SK-N-SH treated with all-trans-retinoic acid at 6 μM for 48 hours (cell line): ENCODE data around the gene TNFSF13.

Experiments
- ATAC-seq: fragments of 200-7000 bp; cut with Tn5 transposase; 3 replicates; pipeline ENCODE4 v1.9.1; 2020; ENCODE audit warnings: mild to moderate bottlenecking, moderate library complexity
- BACH2 ChIP-seq: fragments of 250-450 bp; sonication (Bioruptor Pico); IDR thresholded peaks from 2 replicates; pipeline ENCODE4 v1.9.0; 2021; ENCODE audit warnings: mild to moderate bottlenecking, borderline replicate concordance
- CSDC2 ChIP-seq: fragments of 250-450 bp; sonication (Bioruptor Pico); IDR thresholded peaks from 2 replicates; pipeline ENCODE4 v1.5.0; 2020; ENCODE audit warnings: mild to moderate bottlenecking, moderate library complexity
- GLIS3 ChIP-seq: fragments of 250-450 bp; sonication (Bioruptor Pico); IDR thresholded peaks from 2 replicates; pipeline ENCODE4 v1.5.0; 2020; ENCODE audit warnings: mild to moderate bottlenecking, moderate library complexity
- ISL1 ChIP-seq: fragments of 250-450 bp; sonication (Bioruptor Pico); IDR thresholded peaks from 2 replicates; pipeline ENCODE4 v2.1.2; 2022; ENCODE audit warnings: mild to moderate bottlenecking, moderate library complexity
- PPARA ChIP-seq: fragments of 250-450 bp; sonication (Bioruptor Pico); IDR thresholded peaks from 2 replicates; pipeline ENCODE4 v1.5.0; 2020; ENCODE audit warnings: mild to moderate bottlenecking, borderline replicate concordance
- RARB ChIP-seq: fragments of 250-450 bp; sonication (Bioruptor Pico); IDR thresholded peaks from 2 replicates; pipeline ENCODE4 v1.8.0; 2021; ENCODE audit warnings: mild to moderate bottlenecking, moderate library complexity
- TCF4 ChIP-seq: fragments of 250-450 bp; sonication (Bioruptor Pico); IDR thresholded peaks from 2 replicates; pipeline ENCODE4 v1.8.0; 2021; ENCODE audit warnings: mild to moderate bottlenecking, moderate library complexity, borderline replicate concordance
- TOX ChIP-seq: fragments of 250-450 bp; sonication (Bioruptor Pico); IDR thresholded peaks from 2 replicates; pipeline ENCODE4 v1.8.0; 2021; ENCODE audit warnings: mild to moderate bottlenecking, moderate library complexity, borderline replicate concordance
- ZC3H10 ChIP-seq: fragments of 250-450 bp; sonication (Bioruptor Pico); IDR thresholded peaks from 2 replicates; pipeline ENCODE4 v1.5.1; 2021; ENCODE audit warnings: mild to moderate bottlenecking, moderate library complexity
- ZFP3 ChIP-seq: fragments of 250-450 bp; sonication (Bioruptor Pico); IDR thresholded peaks from 2 replicates; pipeline ENCODE4 v1.5.0; 2020; ENCODE audit warnings: mild to moderate bottlenecking, moderate library complexity
- ZFP30 ChIP-seq: fragments of 450-650 bp; formaldehyde crosslinking; IDR thresholded peaks from 2 replicates; pipeline ENCODE4 v1.5.0; 2022; ENCODE audit warnings: mild to moderate bottlenecking, moderate library complexity
- ZNF8 ChIP-seq: fragments of 450-650 bp; formaldehyde crosslinking; IDR thresholded peaks from 2 replicates; pipeline ENCODE4 v1.5.0; 2020; ENCODE audit warnings: mild to moderate bottlenecking, moderate library complexity
- TF ChIP-seq, protein P1 (sequence below): fragments of 250-450 bp; sonication (Bioruptor Pico); IDR thresholded peaks from 2 replicates; pipeline ENCODE4 v1.5.0; 2020; ENCODE audit warnings: mild to moderate bottlenecking, moderate library complexity
- TF ChIP-seq, protein P2 (sequence below): fragments of 250-450 bp; sonication (Bioruptor Pico); IDR thresholded peaks from 2 replicates; pipeline ENCODE4 v1.8.0; 2020; ENCODE audit warnings: mild to moderate bottlenecking, moderate library complexity, borderline replicate concordance
- TF ChIP-seq, protein P3 (sequence below): fragments of 250-450 bp; sonication (Bioruptor Pico); IDR thresholded peaks from 2 replicates; pipeline ENCODE4 v1.5.1; 2020; ENCODE audit warnings: low read depth, mild to moderate bottlenecking, moderate library complexity
- TF ChIP-seq, protein P4 (sequence below): fragments of 250-450 bp; sonication (Bioruptor Pico); IDR thresholded peaks from 2 replicates; pipeline ENCODE4 v1.5.1; 2021; ENCODE audit warnings: mild to moderate bottlenecking, moderate library complexity
- TF ChIP-seq, protein P5 (sequence below): fragments of 250-450 bp; sonication (Bioruptor Pico); IDR thresholded peaks from 2 replicates; pipeline ENCODE4 v1.8.0; 2021; ENCODE audit warnings: low read depth, mild to moderate bottlenecking, moderate library complexity, borderline replicate concordance

The TNFSF13 gene

DNA sequence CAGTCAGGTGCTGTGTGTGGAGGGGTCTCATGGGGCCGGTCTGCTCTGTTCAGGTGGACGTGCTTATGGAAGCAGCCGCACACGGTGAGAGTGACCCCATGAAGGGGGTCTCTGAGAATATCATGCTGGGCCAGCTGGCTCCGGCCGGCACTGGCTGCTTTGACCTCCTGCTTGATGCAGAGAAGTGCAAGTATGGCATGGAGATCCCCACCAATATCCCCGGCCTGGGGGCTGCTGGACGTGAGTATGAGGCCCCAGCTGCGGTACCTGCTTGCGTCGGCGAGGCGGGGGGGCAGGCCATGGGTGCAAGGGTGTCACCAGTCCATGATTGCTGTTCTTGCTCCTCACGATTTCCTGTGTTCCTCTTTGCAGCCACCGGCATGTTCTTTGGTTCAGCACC lies 46.4 kb upstream of the TNFSF13 start (continued):
- no peak for TF ChIP-seq PPARA
- no peak for TF ChIP-seq BACH2 (CRISPR knock-in tag)
- TF ChIP-seq TOX (CRISPR knock-in tag): no peak
- no peak for TF ChIP-seq CSDC2 (CRISPR knock-in tag)
- no peak for TF ChIP-seq ZFP30 (CRISPR knock-in tag)
- TF ChIP-seq, protein P1, sequence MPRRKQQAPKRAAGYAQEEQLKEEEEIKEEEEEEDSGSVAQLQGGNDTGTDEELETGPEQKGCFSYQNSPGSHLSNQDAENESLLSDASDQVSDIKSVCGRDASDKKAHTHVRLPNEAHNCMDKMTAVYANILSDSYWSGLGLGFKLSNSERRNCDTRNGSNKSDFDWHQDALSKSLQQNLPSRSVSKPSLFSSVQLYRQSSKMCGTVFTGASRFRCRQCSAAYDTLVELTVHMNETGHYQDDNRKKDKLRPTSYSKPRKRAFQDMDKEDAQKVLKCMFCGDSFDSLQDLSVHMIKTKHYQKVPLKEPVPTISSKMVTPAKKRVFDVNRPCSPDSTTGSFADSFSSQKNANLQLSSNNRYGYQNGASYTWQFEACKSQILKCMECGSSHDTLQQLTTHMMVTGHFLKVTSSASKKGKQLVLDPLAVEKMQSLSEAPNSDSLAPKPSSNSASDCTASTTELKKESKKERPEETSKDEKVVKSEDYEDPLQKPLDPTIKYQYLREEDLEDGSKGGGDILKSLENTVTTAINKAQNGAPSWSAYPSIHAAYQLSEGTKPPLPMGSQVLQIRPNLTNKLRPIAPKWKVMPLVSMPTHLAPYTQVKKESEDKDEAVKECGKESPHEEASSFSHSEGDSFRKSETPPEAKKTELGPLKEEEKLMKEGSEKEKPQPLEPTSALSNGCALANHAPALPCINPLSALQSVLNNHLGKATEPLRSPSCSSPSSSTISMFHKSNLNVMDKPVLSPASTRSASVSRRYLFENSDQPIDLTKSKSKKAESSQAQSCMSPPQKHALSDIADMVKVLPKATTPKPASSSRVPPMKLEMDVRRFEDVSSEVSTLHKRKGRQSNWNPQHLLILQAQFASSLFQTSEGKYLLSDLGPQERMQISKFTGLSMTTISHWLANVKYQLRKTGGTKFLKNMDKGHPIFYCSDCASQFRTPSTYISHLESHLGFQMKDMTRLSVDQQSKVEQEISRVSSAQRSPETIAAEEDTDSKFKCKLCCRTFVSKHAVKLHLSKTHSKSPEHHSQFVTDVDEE (CRISPR knock-in tag): no peak
- no peak for TF ChIP-seq TCF4 (CRISPR knock-in tag)
- TF ChIP-seq, protein P2, sequence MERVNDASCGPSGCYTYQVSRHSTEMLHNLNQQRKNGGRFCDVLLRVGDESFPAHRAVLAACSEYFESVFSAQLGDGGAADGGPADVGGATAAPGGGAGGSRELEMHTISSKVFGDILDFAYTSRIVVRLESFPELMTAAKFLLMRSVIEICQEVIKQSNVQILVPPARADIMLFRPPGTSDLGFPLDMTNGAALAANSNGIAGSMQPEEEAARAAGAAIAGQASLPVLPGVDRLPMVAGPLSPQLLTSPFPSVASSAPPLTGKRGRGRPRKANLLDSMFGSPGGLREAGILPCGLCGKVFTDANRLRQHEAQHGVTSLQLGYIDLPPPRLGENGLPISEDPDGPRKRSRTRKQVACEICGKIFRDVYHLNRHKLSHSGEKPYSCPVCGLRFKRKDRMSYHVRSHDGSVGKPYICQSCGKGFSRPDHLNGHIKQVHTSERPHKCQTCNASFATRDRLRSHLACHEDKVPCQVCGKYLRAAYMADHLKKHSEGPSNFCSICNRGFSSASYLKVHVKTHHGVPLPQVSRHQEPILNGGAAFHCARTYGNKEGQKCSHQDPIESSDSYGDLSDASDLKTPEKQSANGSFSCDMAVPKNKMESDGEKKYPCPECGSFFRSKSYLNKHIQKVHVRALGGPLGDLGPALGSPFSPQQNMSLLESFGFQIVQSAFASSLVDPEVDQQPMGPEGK (CRISPR knock-in tag): no peak

DNA sequence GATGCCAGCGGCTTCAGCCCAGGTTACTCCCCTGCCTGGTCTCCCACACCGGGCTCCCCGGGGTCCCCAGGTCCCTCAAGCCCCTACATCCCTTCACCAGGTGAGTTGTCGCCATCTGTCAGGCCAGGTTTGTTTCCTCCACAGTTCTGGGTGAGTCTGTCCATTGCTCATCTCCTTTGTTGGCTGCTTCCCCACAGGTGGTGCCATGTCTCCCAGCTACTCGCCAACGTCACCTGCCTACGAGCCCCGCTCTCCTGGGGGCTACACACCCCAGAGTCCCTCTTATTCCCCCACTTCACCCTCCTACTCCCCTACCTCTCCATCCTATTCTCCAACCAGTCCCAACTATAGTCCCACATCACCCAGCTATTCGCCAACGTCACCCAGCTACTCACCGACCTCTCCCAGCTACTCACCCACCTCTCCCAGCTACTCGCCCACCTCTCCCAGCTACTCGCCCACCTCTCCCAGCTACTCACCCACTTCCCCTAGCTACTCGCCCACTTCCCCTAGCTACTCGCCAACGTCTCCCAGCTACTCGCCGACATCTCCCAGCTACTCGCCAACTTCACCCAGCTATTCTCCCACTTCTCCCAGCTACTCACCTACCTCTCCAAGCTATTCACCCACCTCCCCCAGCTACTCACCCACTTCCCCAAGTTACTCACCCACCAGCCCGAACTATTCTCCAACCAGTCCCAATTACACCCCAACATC lies 45.6 kb upstream of the TNFSF13 start:
- no peak for ATAC-seq

DNA sequence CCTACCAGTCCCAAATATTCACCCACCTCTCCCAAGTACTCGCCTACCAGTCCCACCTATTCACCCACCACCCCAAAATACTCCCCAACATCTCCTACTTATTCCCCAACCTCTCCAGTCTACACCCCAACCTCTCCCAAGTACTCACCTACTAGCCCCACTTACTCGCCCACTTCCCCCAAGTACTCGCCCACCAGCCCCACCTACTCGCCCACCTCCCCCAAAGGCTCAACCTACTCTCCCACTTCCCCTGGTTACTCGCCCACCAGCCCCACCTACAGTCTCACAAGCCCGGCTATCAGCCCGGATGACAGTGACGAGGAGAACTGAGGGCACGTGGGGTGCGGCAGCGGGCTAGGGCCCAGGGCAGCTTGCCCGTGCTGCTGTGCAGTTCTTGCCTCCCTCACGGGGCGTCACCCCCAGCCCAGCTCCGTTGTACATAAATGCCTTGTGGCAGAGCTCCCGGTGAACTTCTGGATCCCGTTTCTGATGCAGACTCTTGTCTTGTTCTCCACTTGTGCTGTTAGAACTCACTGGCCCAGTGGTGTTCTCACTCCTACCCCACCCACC lies 44.6 kb upstream of the TNFSF13 start:
- no peak for ATAC-seq
- no peak for TF ChIP-seq RARB (CRISPR knock-in tag)
- TF ChIP-seq GLIS3 (CRISPR knock-in tag): no peak
- no peak for TF ChIP-seq BACH2 (CRISPR knock-in tag)
- TF ChIP-seq ISL1: no peak
- no peak for TF ChIP-seq ZFP30 (CRISPR knock-in tag)
- TF ChIP-seq, protein P3, sequence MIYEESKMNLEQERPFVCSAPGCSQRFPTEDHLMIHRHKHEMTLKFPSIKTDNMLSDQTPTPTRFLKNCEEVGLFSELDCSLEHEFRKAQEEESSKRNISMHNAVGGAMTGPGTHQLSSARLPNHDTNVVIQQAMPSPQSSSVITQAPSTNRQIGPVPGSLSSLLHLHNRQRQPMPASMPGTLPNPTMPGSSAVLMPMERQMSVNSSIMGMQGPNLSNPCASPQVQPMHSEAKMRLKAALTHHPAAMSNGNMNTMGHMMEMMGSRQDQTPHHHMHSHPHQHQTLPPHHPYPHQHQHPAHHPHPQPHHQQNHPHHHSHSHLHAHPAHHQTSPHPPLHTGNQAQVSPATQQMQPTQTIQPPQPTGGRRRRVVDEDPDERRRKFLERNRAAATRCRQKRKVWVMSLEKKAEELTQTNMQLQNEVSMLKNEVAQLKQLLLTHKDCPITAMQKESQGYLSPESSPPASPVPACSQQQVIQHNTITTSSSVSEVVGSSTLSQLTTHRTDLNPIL (CRISPR knock-in tag): no peak
- TF ChIP-seq ZFP3 (CRISPR knock-in tag): no peak
- TF ChIP-seq, protein P1 (CRISPR knock-in tag): no peak
- no peak for TF ChIP-seq ZNF8 (CRISPR knock-in tag)
- TF ChIP-seq, protein P4, sequence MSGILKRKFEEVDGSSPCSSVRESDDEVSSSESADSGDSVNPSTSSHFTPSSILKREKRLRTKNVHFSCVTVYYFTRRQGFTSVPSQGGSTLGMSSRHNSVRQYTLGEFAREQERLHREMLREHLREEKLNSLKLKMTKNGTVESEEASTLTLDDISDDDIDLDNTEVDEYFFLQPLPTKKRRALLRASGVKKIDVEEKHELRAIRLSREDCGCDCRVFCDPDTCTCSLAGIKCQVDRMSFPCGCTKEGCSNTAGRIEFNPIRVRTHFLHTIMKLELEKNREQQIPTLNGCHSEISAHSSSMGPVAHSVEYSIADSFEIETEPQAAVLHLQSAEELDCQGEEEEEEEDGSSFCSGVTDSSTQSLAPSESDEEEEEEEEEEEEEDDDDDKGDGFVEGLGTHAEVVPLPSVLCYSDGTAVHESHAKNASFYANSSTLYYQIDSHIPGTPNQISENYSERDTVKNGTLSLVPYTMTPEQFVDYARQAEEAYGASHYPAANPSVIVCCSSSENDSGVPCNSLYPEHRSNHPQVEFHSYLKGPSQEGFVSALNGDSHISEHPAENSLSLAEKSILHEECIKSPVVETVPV (CRISPR knock-in tag): no peak
- TF ChIP-seq, all 23 proteins: peak for 0

More for the DNA sequence above, 45.6 kb upstream of the TNFSF13 start:
- no peak for TF ChIP-seq TCF4 (CRISPR knock-in tag)
- TF ChIP-seq TOX (CRISPR knock-in tag): no peak
- TF ChIP-seq, protein P5, sequence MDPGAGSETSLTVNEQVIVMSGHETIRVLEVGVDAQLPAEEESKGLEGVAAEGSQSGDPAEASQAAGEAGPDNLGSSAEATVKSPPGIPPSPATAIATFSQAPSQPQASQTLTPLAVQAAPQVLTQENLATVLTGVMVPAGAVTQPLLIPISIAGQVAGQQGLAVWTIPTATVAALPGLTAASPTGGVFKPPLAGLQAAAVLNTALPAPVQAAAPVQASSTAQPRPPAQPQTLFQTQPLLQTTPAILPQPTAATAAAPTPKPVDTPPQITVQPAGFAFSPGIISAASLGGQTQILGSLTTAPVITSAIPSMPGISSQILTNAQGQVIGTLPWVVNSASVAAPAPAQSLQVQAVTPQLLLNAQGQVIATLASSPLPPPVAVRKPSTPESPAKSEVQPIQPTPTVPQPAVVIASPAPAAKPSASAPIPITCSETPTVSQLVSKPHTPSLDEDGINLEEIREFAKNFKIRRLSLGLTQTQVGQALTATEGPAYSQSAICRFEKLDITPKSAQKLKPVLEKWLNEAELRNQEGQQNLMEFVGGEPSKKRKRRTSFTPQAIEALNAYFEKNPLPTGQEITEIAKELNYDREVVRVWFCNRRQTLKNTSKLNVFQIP (CRISPR knock-in tag): no peak
- TF ChIP-seq, protein P2 (CRISPR knock-in tag): no peak
- TF ChIP-seq ZNF8 (CRISPR knock-in tag): no peak
- no peak for TF ChIP-seq ZC3H10 (CRISPR knock-in tag)
- no peak for TF ChIP-seq ISL1
- TF ChIP-seq, all 23 proteins: peak for 0
